ENCODE measurements around the gene NCKAP5L.

DNA sequence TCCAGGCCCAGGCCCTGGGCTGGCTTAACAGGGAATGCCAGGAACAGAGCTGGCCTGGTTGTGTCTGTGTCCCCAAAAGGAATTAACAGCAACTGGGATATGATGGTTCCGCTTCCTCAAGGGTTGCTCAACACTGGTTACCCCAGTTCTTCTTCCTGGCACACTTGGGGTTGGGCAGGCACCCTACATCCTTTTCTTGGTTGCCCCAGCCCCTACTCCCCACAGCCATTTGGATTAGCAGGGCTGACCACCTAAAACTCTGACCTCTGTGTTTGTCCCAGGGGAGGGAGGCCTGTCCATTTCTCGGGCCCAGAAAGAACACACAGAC lies 30.8 kb downstream of the NCKAP5L start:
- TF ChIP-seq, protein P1, sequence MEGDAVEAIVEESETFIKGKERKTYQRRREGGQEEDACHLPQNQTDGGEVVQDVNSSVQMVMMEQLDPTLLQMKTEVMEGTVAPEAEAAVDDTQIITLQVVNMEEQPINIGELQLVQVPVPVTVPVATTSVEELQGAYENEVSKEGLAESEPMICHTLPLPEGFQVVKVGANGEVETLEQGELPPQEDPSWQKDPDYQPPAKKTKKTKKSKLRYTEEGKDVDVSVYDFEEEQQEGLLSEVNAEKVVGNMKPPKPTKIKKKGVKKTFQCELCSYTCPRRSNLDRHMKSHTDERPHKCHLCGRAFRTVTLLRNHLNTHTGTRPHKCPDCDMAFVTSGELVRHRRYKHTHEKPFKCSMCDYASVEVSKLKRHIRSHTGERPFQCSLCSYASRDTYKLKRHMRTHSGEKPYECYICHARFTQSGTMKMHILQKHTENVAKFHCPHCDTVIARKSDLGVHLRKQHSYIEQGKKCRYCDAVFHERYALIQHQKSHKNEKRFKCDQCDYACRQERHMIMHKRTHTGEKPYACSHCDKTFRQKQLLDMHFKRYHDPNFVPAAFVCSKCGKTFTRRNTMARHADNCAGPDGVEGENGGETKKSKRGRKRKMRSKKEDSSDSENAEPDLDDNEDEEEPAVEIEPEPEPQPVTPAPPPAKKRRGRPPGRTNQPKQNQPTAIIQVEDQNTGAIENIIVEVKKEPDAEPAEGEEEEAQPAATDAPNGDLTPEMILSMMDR (IDR thresholded peaks at IDR 0.05 in 4 of 5, conservative IDR thresholded peaks at IDR 0.05 in 1 of 5), result no peak
- TF ChIP-seq POLR2A (IDR thresholded peaks at IDR 0.05), result no peak
